WTC11 (cell line): ENCODE results near the gene ZIK1. TPM values are rescaled to one million over a fixed set of nuclear protein-coding genes. Genes with fewer than 3 reads are reported as not detected.

ENCODE experiments used
- ATAC-seq: fragments of 200-7000 bp; cut with Tn5 transposase; 2 replicates; pipeline ENCODE4 v1.10.0; 2021; ENCODE audit warnings: mild to moderate bottlenecking, moderate library complexity
- CTCF ChIA-PET: fragments of 300-600 bp; sonication (Branson Sonifier 250); formaldehyde crosslinking; loops from one replicate; lab custom pipeline; 2021; ENCODE audit warnings: antibody characterized with exemption; lab: Charles Lee
- POLR2A ChIA-PET: fragments of 350-600 bp; sonication (Branson Sonifier 250); formaldehyde crosslinking; loops from one replicate; lab custom pipeline; 2021; ENCODE audit warnings: antibody characterized with exemption; lab: Charles Lee
- DNase-seq: peaks from one replicate; pipeline ENCODE4 v3.0.0; 2021; ENCODE audit warnings: low spot score
- H3K27ac Mint-ChIP-seq: 2 replicates; pipeline ENCODE4 v1.8.0; 2021; ENCODE audit warnings: mixed read lengths
- H3K27me3 Mint-ChIP-seq: 2 replicates; pipeline ENCODE4 v1.8.0; 2021; ENCODE audit warnings: low read depth, mild to moderate bottlenecking, moderate library complexity, mixed read lengths
- H3K36me3 Mint-ChIP-seq: 2 replicates; pipeline ENCODE4 v1.8.0; 2021; ENCODE audit warnings: mixed read lengths
- H3K4me1 Mint-ChIP-seq: 2 replicates; pipeline ENCODE4 v1.8.0; 2022; ENCODE audit warnings: mixed read lengths
- H3K4me3 Mint-ChIP-seq: 2 replicates; pipeline ENCODE4 v1.8.0; 2021; ENCODE audit warnings: mild to moderate bottlenecking, moderate library complexity, mixed read lengths
- H3K9me3 Mint-ChIP-seq: 2 replicates; pipeline ENCODE4 v1.8.0; 2021; ENCODE audit warnings: mixed read lengths
- CBFB ChIP-seq: sonication (generic); formaldehyde crosslinking; IDR thresholded peaks from 2 replicates; pipeline ENCODE4 v1.8.1; 2022; ENCODE audit warnings: mild to moderate bottlenecking, low read depth, missing genetic modification reagents
- CREM ChIP-seq: sonication (generic); formaldehyde crosslinking; IDR thresholded peaks from 2 replicates; pipeline ENCODE4 v1.8.1; 2022; ENCODE audit warnings: mild to moderate bottlenecking, missing genetic modification reagents, moderate library complexity
- GABPB1 ChIP-seq: sonication (generic); formaldehyde crosslinking; IDR thresholded peaks from 2 replicates; pipeline ENCODE4 v1.8.1; 2023; ENCODE audit warnings: mild to moderate bottlenecking, missing genetic modification reagents
- GRHL2 ChIP-seq: fragments of 250-450 bp; sonication (Bioruptor Pico); IDR thresholded peaks from 2 replicates; pipeline ENCODE4 v1.8.0; 2022; ENCODE audit warnings: mild to moderate bottlenecking, moderate library complexity; ENCODE audit not compliant: insufficient replicate concordance, severe bottlenecking
- NFYB ChIP-seq: sonication (generic); formaldehyde crosslinking; conservative IDR thresholded peaks from 2 replicates; pipeline ENCODE4 v1.8.0; 2022; ENCODE audit warnings: low read depth, missing genetic modification reagents
- NR3C1 ChIP-seq: sonication (generic); formaldehyde crosslinking; conservative IDR thresholded peaks from 2 replicates; pipeline ENCODE4 v1.8.1; 2023; ENCODE audit warnings: low read depth, mild to moderate bottlenecking, missing genetic modification reagents
- OVOL2 ChIP-seq: fragments of 250-450 bp; sonication (Bioruptor Pico); IDR thresholded peaks from 2 replicates; pipeline ENCODE4 v1.9.0; 2021; ENCODE audit warnings: mild to moderate bottlenecking, borderline replicate concordance
- SOX15 ChIP-seq: fragments of 250-450 bp; sonication (Bioruptor Pico); IDR thresholded peaks from 2 replicates; pipeline ENCODE4 v1.9.0; 2021; ENCODE audit warnings: mild to moderate bottlenecking
- SP1 ChIP-seq: sonication (generic); formaldehyde crosslinking; conservative IDR thresholded peaks from 2 replicates; pipeline ENCODE4 v1.8.1; 2022; ENCODE audit warnings: missing genetic modification reagents
- TCF7 ChIP-seq: sonication (generic); formaldehyde crosslinking; IDR thresholded peaks from 2 replicates; pipeline ENCODE4 v1.8.0; 2022; ENCODE audit warnings: mild to moderate bottlenecking, low read depth, missing genetic modification reagents, moderate library complexity
- TEAD4 ChIP-seq: sonication (generic); formaldehyde crosslinking; IDR thresholded peaks from 2 replicates; pipeline ENCODE4 v1.8.0; 2022; ENCODE audit warnings: mild to moderate bottlenecking, missing genetic modification reagents
- ZNF121 ChIP-seq: sonication (generic); formaldehyde crosslinking; IDR thresholded peaks from 2 replicates; pipeline ENCODE4 v1.8.0; 2023; ENCODE audit warnings: missing genetic modification reagents
- ZNF423 ChIP-seq: fragments of 250-450 bp; sonication (Bioruptor Pico); IDR thresholded peaks from 2 replicates; pipeline ENCODE4 v2.1.2; 2022; ENCODE audit warnings: mild to moderate bottlenecking, moderate library complexity
- total RNA-seq: library from RNA; stranded (reverse); gene quantifications from 3 replicates; pipeline ENCODE4 v1.2.3, GENCODE V29; 2021
- TF ChIP-seq, protein P1 (sequence below): sonication (generic); formaldehyde crosslinking; IDR thresholded peaks from 2 replicates; pipeline ENCODE4 v1.8.0; 2022; ENCODE audit warnings: missing genetic modification reagents
- TF ChIP-seq, protein P2 (sequence below): sonication (generic); formaldehyde crosslinking; IDR thresholded peaks from 2 replicates; pipeline ENCODE4 v1.8.1; 2023; ENCODE audit warnings: mild to moderate bottlenecking, missing genetic modification reagents, borderline replicate concordance
- TF ChIP-seq, protein P3 (sequence below): sonication (generic); formaldehyde crosslinking; IDR thresholded peaks from 2 replicates; pipeline ENCODE4 v1.8.0; 2023; ENCODE audit warnings: missing genetic modification reagents, mild to moderate bottlenecking, borderline replicate concordance
- TF ChIP-seq, protein P4 (sequence below): sonication (generic); formaldehyde crosslinking; IDR thresholded peaks from 2 replicates; pipeline ENCODE4 v1.8.0; 2022; ENCODE audit warnings: mild to moderate bottlenecking, missing genetic modification reagents
- TF ChIP-seq, protein P5 (sequence below): sonication (generic); formaldehyde crosslinking; IDR thresholded peaks from 2 replicates; pipeline ENCODE4 v1.8.1; 2022; ENCODE audit warnings: low read depth, missing genetic modification reagents, borderline replicate concordance

The ZIK1 gene
- total RNA-seq, 1 experiment from 2014 or later: 31.1 TPM

DNA sequence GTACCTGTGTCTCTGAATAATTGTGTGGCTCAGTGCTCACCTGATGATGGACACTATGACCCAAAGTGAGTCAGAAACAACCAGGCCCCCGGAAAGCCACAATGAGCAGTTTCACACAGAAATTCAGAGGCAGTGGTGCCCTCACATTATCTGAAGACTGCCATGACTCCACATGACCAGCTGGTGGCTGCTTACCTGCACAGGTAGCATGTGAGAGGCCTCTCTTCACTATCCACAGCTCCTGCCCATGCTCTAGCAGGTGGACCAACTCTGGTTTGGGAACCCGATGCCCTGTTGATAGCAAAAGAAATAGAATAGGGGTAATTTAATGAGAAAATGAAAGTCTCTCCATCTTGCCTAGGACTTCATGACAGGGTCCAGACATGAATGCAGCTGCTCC, 31.5 kb upstream of the ZIK1 start (continued):
- TF ChIP-seq, protein P1, sequence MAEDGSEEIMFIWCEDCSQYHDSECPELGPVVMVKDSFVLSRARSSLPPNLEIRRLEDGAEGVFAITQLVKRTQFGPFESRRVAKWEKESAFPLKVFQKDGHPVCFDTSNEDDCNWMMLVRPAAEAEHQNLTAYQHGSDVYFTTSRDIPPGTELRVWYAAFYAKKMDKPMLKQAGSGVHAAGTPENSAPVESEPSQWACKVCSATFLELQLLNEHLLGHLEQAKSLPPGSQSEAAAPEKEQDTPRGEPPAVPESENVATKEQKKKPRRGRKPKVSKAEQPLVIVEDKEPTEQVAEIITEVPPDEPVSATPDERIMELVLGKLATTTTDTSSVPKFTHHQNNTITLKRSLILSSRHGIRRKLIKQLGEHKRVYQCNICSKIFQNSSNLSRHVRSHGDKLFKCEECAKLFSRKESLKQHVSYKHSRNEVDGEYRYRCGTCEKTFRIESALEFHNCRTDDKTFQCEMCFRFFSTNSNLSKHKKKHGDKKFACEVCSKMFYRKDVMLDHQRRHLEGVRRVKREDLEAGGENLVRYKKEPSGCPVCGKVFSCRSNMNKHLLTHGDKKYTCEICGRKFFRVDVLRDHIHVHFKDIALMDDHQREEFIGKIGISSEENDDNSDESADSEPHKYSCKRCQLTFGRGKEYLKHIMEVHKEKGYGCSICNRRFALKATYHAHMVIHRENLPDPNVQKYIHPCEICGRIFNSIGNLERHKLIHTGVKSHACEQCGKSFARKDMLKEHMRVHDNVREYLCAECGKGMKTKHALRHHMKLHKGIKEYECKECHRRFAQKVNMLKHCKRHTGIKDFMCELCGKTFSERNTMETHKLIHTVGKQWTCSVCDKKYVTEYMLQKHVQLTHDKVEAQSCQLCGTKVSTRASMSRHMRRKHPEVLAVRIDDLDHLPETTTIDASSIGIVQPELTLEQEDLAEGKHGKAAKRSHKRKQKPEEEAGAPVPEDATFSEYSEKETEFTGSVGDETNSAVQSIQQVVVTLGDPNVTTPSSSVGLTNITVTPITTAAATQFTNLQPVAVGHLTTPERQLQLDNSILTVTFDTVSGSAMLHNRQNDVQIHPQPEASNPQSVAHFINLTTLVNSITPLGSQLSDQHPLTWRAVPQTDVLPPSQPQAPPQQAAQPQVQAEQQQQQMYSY: no peak

DNA sequence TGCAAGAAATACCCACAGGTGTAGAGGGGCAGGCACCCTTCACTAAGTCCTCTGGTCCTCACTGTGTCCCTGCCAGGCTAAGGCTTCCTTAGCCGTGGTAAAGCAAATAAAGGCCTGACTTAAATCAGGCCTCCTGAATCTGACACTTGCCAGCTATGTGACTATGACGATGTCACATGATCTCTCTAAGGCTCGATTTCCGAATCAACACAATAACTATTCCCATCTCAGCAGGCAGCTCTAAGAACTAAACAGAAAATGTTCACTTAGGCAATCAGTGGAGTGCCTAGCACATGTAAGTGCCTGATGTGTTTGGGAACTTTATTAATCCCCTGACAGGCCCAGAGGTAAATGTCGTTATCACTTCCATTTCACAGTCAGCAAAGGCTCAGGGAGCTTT, 26.3 kb upstream of the ZIK1 start:
- Mint-ChIP-seq H3K27me3 (peaks cover 22% of the 10 kb centered on the region), H3K4me3 (peak overlapping the region; percentile 97), H3K9me3 (peaks cover 28% of the 10 kb centered on the region), H3K27ac (no peak overlapping the region), H3K4me1 (peaks cover 11% of the 10 kb centered on the region), H3K36me3 (peaks cover 54% of the 10 kb centered on the region)
- ATAC-seq (no peak), DNase-seq (no peak)
- CTCF ChIA-PET: interaction anchor here (1.2 kb wide), 1 partner anchor 152 kb away, joined by 3 read pairs; no protein-coding TSS in a partner anchor
- TF ChIP-seq ZNF423 (CRISPR knock-in tag) (no peak), CBFB (CRISPR knock-in tag) (no peak), TEAD4 (no peak), NR3C1 (no peak), GABPB1 (CRISPR knock-in tag) (no peak), ZNF121 (CRISPR knock-in tag) (no peak)
- TF ChIP-seq, protein P2, sequence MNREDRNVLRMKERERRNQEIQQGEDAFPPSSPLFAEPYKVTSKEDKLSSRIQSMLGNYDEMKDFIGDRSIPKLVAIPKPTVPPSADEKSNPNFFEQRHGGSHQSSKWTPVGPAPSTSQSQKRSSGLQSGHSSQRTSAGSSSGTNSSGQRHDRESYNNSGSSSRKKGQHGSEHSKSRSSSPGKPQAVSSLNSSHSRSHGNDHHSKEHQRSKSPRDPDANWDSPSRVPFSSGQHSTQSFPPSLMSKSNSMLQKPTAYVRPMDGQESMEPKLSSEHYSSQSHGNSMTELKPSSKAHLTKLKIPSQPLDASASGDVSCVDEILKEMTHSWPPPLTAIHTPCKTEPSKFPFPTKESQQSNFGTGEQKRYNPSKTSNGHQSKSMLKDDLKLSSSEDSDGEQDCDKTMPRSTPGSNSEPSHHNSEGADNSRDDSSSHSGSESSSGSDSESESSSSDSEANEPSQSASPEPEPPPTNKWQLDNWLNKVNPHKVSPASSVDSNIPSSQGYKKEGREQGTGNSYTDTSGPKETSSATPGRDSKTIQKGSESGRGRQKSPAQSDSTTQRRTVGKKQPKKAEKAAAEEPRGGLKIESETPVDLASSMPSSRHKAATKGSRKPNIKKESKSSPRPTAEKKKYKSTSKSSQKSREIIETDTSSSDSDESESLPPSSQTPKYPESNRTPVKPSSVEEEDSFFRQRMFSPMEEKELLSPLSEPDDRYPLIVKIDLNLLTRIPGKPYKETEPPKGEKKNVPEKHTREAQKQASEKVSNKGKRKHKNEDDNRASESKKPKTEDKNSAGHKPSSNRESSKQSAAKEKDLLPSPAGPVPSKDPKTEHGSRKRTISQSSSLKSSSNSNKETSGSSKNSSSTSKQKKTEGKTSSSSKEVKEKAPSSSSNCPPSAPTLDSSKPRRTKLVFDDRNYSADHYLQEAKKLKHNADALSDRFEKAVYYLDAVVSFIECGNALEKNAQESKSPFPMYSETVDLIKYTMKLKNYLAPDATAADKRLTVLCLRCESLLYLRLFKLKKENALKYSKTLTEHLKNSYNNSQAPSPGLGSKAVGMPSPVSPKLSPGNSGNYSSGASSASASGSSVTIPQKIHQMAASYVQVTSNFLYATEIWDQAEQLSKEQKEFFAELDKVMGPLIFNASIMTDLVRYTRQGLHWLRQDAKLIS (CRISPR knock-in tag): no peak
- POLR2A ChIA-PET: no interaction called here

DNA sequence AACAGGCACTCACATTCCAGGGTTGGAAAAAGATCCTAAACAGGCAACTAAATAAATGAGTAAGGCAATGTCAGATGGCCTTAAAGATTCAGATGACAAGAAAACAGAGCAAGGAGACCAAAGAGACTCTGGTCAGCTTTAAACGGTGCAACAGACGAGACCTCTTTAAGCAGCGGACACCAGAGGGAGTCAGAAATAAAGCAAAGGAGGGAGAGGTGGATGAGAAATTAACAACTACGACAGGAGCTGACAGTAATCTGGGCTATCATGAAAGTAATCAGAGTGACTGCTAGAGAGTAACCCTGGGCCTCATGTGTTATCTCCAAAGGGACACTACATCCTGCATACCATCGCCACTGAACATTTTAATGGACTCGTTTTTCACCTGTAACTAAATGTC, 25.4 kb upstream of the ZIK1 start:
- Mint-ChIP-seq H3K9me3 (peaks cover 37% of the 10 kb centered on the region), H3K27me3 (peaks cover 27% of the 10 kb centered on the region), H3K4me1 (peaks cover 11% of the 10 kb centered on the region), H3K36me3 (peaks cover 48% of the 10 kb centered on the region), H3K4me3 (peak overlapping the region; percentile 97), H3K27ac (no peak overlapping the region)
- ATAC-seq (0 out of 2 replicates have a peak, but pooled peaks have one; percentile 10), DNase-seq (no peak)
- ChIA-PET CTCF (interaction anchor here (0.7 to 1.2 kb wide), 4 partner anchors 106 to 152 kb away, joined by 3 to 5 read pairs (median 3); partner anchors contain the start of genes ZNF154 and ZNF551), POLR2A (no interaction called here)
- TF ChIP-seq NFYB (no peak), OVOL2 (CRISPR knock-in tag) (no peak), TCF7 (CRISPR knock-in tag) (no peak)

DNA sequence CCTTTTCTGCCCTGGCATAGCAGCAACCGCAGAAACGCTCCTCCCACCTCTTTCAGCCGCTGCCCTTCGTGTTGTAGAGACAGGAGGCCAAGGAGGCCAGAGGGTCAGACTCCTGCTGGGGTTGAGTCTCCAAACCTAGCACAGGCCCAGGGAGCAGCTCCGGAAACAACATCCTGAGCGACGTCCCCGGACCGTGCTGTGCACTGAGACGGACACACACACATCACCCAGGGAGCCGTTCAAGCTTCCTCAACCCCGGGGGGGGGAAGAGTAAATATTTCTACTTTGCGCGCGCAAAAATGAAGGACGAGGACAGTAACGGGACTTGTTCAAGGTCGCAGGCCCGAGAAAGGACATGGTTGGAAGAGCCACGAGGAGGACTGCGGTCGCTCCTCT, 24.9 kb upstream of the ZIK1 start:
- ChIA-PET POLR2A (no interaction called here), CTCF (interaction anchor here (0.7 to 1.2 kb wide), 2 partner anchors 105 to 150 kb away, joined by 3 to 5 read pairs; partner anchors contain the start of gene ZNF154)
- Mint-ChIP-seq H3K9me3 (peaks cover 41% of the 10 kb centered on the region), H3K4me3 (peak overlapping the region; percentile 97), H3K36me3 (peaks cover 46% of the 10 kb centered on the region), H3K4me1 (peaks cover 11% of the 10 kb centered on the region), H3K27ac (peak overlapping the region; percentile 51), H3K27me3 (peaks cover 31% of the 10 kb centered on the region)
- DNase-seq: peak; percentile 18
- ATAC-seq: peak; percentile 52
- TF ChIP-seq SOX15 (CRISPR knock-in tag): no peak
- no peak for TF ChIP-seq CREM (CRISPR knock-in tag)
- TF ChIP-seq, protein P3, sequence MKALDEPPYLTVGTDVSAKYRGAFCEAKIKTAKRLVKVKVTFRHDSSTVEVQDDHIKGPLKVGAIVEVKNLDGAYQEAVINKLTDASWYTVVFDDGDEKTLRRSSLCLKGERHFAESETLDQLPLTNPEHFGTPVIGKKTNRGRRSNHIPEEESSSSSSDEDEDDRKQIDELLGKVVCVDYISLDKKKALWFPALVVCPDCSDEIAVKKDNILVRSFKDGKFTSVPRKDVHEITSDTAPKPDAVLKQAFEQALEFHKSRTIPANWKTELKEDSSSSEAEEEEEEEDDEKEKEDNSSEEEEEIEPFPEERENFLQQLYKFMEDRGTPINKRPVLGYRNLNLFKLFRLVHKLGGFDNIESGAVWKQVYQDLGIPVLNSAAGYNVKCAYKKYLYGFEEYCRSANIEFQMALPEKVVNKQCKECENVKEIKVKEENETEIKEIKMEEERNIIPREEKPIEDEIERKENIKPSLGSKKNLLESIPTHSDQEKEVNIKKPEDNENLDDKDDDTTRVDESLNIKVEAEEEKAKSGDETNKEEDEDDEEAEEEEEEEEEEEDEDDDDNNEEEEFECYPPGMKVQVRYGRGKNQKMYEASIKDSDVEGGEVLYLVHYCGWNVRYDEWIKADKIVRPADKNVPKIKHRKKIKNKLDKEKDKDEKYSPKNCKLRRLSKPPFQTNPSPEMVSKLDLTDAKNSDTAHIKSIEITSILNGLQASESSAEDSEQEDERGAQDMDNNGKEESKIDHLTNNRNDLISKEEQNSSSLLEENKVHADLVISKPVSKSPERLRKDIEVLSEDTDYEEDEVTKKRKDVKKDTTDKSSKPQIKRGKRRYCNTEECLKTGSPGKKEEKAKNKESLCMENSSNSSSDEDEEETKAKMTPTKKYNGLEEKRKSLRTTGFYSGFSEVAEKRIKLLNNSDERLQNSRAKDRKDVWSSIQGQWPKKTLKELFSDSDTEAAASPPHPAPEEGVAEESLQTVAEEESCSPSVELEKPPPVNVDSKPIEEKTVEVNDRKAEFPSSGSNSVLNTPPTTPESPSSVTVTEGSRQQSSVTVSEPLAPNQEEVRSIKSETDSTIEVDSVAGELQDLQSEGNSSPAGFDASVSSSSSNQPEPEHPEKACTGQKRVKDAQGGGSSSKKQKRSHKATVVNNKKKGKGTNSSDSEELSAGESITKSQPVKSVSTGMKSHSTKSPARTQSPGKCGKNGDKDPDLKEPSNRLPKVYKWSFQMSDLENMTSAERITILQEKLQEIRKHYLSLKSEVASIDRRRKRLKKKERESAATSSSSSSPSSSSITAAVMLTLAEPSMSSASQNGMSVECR (CRISPR knock-in tag): no peak
- no peak for TF ChIP-seq GRHL2 (CRISPR knock-in tag)
- no peak for TF ChIP-seq SP1
- TF ChIP-seq, protein P4, sequence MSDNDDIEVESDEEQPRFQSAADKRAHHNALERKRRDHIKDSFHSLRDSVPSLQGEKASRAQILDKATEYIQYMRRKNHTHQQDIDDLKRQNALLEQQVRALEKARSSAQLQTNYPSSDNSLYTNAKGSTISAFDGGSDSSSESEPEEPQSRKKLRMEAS (CRISPR knock-in tag): no peak
- TF ChIP-seq, protein P5, sequence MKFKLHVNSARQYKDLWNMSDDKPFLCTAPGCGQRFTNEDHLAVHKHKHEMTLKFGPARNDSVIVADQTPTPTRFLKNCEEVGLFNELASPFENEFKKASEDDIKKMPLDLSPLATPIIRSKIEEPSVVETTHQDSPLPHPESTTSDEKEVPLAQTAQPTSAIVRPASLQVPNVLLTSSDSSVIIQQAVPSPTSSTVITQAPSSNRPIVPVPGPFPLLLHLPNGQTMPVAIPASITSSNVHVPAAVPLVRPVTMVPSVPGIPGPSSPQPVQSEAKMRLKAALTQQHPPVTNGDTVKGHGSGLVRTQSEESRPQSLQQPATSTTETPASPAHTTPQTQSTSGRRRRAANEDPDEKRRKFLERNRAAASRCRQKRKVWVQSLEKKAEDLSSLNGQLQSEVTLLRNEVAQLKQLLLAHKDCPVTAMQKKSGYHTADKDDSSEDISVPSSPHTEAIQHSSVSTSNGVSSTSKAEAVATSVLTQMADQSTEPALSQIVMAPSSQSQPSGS: no peak
